NCI-H2107 treated with DMSO at 0.1 percent for 48 hours (cell line): Measurements from ENCODE around the gene ZNF513.
A peak's percentile ranks its signal among the peaks of the same experiment; 100 is the strongest.

ENCODE experiments used
- DNase-seq: peaks from one replicate; lab custom pipeline; 2025; ENCODE audit not compliant: unreplicated experiment; lab: John Stamatoyannopoulos, UW

ZNF513 gene

DNA sequence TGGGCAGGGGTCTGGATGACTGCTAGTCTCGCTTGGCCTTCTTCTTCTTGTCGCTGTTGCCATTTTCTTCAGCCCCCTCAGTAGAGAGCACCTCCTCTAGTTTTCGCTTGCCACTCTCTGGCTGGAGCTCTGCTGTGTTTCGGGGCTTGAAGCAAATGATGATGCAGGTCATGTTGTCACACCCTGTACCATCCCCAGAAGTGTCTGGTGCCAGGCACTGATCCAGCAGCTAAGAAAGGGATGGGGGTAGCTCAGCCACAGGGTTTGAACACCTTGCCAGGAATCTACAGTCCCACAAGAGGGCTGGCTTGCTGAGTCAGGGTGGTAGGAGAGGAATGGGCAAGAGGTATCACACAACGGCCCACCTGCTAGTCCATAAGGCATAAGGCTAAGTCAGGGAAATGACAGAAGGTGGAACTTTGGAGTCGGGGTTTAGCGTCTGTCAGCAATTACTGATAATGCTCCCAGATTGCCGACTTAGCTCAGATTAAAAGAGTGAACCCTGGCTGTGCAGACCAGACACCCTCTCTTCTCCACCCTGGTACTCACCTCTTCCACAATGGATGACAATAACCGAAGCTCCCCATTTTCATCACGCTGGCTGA, 1.1 kb upstream of the ZNF513 start:
- no peak for DNase-seq

DNA sequence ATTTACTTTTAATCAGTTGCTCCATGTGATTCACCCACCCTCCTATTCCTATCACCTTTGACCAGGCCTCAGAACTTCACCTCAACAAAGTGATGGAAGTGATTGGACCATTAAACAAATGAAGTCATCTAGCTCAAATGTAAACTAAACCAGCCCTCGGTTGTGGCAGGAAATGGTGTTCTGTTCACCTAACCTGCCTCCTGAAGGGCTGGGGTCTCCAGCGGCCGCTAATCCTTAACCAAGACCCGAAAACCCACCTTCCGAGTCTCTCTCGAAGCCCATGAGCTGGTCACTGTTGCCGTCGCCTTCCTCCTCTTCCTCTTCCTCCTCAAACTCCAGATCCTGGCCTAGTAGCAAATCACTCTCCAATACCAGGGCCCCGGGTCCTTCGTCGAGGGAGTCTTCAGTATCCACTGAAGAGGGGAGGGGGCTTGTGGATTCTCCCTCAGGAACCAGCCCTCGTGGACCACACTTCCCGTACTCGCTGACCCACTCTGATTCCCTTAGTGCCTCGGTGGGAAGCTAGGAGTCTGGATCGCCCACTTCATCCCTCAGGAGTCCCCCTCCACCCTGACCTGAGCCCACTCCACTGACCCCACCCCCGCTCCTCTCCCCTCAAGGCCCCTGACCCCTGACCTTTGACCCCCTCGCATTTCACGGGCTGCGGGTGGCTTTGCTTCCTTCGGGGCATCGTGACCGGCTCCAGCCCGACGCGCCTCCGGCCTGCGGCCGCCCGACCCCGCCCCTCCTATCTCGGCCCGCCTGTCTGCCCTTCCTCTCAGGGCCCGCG, 503 bp downstream of the ZNF513 start:
- DNase-seq: no peak

DNA sequence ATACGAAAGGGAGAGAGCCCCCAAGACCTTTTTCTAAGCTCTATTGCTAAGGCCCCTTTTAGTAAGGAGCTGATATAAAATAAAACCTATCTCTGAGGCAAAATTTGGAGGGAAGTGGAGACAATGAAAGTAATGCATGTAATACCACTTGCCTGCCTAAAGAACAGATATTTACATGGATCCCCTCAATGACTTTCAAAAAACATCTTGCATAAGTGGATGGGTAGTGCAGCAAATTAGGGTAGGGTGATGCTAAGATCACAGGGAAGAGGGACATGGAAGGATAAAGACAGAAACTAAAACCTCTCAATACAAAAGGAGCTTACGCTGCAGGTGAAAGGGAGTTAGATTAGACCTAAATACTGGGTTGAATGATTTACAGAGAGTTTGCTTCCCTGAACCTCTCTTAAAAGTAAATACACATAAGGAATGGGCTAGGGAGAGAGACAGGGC, 1.1 kb downstream of the ZNF513 start:
- DNase-seq: no peak

DNA sequence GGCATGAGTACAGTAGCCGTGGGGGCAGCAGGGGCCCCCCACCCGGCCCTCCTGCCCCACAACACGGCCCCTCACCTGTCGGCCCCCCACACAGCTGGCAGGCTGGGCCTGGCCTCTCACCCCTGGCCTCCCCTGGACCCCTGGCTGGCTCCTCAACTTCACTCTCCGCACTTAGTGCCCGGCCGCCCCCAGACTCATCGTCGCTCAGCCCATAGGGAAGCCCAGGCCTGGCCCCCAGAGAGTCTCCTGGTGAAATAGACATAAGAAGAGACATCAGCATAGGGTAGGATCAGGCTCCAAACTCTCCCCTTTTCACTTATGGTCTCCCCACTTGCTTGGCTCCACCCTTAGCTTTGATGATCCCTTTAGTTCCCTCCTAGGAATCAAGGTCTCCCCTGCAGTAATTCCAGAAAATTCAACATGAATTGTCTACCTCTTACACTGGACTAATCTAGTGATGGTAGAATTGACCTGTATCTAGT, 1.7 kb downstream of the ZNF513 start:
- no peak for DNase-seq

DNA sequence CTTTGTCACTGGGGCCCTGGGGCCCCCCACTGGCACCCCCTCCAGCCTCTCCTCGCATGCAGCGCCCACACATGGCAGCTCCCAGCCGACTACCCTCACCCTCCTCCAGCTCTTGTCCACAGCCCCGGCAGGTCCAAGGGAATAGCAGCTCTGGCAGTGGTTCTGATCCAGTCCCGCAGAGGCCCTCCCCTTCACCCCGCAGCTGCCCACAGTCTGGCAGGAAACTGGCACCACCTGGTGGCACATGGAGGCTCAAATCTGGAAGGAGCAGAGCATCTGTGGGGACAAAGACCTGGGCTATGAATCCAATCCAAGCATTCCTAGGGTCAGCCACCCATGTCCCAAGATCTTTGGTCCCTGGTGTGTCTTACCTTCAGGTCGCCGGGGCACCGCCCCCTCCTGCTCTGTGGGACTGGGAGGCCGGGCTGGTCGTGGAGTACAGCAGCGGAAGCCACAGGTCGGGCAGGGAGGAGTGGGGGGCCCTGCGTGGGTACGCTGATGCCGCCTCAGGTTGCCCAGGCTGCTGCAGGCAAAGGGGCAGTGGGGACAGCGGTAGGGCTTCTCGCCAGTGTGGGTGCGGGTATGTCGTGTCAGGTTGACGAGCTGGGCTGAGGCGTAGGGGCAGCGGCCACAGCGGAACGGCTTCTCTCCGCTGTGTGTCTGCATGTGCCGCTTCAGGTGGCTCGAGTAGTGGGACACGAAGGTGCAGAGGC, 2.3 kb downstream of the ZNF513 start:
- DNase-seq: no peak

DNA sequence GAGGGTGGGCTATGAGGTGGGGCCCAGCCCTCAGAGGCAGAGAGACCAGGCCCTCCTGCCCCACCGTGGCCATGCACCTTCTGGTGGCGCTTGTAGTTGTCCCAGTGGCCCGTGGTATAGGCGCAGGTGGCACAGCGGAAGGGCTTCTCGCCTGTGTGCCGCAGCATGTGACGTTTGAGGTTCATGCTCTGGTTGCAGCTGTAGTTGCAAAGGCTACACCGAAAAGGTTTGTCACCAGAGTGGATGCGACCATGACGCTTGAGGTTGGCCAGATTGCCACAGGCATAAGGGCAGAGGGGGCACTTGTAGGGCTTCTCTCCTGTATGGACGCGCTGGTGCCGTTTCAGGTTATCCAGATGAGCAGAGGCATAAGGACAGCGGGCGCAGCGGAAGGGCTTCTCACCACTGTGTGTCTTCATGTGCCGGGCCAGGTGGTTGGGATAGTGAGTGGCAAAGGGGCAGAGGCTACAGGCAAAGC, 2.9 kb downstream of the ZNF513 start:
- DNase-seq: no peak

DNA sequence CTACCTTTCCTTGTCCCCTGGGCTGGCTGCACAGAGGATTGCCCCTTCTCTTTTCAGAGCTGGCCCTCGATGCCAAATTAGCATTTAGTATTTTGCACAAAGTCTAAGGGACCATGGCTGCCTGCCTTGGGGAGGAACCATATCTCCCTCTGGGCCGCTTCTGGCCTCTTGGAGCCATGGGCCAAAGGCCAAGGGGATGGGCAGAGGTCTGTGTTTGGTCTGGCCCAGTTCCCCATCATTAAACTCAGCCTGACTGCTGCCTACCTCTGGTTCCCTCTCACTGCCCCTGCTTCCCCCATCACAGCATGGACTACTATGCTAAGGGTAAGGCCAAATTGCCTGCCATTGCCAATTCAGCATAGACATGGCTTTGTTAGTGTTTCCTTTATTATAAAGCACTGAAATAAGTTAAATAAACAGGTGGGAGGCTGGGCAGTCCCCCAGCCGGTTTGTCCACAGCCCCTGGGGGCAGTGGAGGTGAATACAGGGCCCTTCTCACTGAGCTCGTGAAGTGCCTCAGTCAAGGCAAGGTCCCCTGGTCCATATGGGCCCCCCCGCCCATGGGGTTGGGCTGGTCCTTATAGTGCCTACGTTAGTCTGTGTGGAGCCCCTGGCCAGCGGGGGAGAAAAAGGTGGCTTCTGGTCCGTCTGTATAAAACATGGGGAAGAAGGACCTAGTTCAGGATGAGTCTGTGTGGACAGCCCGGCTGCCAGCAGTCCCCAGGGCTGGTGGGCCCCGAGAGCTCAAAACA, 3.5 kb downstream of the ZNF513 start:
- no peak for DNase-seq

DNA sequence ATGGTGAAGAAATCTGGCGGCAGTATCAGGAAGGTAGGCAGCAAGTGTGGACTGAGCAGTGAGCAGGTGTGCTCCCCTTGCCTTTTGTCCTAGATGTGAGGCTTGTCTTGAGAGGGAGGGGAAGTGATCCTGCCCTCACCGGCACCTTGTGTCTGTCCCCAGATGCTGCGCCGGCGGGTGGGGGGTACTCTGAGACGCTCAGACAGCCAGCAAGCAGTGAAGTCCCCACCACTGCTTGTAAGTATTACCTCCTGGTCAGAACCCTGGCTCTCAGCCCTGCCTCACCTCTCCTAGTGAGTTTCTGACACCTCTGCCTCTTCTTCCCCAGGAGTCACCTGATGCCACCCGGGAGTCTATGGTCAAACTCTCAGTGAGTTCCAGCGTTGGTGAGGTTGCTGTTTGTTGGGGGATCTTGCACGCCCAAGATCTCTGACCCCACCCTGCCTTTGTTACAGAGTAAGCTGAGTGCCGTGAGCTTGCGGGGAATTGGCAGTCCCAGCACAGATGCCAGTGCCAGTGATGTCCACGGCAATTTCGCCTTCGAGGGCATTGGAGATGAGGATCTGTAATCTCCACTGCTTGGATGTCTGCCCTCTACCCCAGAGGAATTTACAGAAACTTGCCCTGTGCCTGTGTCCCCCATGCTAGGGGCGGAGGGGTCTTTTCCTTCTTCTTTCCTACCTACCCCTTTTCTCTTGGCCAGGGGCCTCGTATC, 4.2 kb downstream of the ZNF513 start:
- no peak for DNase-seq

DNA sequence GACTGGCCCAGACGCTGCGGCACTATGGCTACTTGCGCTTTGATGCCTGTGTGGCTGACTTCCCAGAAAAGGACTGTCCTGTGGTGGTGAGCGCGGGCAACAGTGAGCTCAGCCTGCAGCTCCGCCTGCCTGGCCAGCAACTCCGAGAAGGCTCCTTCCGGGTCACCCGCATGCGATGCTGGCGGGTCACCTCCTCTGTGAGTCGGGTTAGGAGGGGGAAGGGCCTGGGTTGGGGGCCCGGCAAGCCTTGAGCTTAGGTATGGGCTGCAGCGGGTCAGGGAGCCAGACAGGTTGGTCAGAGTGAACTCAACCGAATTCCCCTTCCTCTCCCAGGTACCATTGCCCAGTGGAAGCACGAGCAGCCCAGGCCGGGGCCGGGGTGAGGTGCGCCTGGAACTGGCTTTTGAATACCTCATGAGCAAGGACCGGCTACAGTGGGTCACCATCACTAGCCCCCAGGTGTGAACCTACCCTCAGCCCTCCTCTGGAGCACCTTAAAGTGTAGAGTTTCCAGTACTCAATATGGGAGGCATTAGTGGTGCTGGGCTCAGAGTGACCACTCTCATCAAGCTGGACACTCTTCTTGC, 4.9 kb downstream of the ZNF513 start:
- DNase-seq: no peak

DNA sequence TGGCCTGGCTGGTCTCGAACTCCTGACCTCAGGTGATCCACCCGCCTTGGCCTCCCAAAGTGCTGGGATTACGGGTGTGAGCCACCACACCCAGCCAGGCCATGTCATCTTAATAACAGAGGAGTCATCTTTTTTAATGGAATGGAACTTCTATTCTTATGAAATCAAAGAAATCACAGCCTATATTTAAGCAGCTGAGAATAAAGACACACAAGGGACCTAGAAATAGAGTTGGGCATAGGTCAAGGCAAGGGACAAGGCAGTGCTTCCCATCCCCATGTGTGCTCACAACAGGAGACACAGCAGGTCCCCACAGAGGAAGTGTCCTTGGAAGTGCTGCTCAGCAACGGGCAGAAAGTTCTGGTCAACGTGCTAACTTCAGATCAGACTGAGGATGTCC, 7.0 kb downstream of the ZNF513 start:
- DNase-seq: no peak

DNA sequence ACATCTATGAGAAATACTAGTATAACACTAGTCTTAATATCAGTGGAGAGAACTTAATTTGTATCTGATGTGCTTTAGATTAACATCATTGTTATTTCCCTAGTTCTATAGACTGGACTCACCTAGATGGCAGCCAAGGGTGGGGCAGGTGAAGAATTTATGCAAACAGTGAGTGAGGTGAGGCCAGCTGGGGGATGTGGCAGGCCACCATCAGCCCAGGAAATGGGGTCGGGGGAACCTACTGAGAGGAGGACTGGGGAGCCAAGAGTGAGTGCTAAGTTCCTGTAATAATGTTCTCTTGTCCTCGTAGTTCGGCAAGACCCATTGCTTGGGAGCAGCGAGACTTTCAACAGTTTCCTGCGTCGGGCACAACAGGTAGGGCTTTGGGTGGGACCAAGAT, 7.6 kb downstream of the ZNF513 start:
- DNase-seq: no peak

DNA sequence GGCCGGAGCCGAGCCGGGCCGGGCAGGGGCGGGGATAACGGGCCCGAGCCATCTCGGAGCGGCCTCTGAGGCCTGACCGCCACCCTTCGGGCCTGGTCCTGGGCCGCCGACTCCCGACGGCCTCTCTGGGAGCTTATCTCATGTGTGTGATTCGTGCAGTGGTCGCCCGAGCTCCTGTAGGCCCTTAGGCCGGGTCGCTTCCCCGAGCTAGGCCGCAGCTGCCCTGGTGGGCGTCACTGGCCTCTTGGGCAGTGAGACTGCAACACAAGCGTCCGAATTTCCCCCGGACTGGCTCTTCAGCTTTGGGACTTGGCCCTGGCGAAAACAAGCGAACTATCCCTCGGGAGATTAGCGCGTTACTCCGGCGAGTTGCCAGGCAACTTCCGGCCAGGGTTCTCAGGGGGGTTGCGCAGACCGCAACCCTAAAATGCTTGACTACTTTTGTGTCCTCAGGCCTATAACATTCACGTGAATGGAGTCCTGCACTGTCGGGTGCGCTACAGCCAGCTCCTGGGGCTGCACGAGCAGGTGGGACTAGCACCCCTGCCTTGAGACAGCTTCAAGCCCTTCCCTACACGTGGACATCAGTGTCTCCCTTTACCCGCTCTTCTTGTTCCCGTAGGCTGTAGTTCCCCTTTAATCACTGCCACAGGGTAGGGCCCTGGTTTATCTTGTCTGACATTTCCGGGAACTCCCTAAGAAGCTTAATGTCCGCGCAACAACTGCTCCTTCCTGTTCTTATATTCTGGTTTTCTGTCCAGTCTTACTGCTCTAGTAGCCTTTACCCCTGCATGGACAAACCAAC, 9.5 kb downstream of the ZNF513 start:
- no peak for DNase-seq

DNA sequence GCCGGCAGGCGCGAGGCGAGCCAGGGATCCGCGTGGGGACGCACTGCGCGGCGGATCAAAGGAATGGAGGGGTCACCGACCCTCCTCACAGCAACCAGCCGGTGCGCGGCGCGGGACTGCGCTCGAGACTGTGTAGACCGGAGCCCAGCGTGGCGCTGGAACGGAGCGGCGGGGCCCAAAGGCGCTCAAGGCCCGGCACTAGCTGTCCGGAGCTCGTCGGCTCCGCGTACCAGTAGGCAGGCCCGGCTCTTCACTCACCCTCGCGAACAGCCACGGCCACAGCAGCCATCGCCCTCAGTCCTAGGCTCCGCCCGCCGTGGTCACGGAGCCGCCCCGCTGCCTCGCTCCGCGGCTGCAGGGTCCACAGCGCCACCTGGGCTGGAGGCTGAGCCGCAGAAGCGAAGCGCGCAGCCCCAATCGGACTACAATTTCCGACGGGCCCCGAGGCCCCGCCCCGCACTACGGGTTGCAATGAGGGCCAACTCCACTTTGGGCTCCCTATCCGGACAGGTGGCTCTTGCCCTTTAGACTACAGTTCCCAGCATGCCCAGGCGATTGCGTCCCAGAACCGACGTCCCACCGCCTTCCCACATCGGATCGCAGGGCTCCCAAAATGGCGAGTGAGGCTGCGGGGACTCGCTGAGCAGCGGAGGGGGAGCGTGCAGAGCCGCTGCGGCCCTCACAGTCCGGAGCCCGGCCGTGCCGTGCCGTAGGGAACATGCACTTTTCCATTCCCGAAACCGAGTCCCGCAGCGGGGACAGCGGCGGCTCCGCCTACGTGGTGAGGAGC, 10.3 kb downstream of the ZNF513 start, which contains the start of the genes EIF2B4 and SNX17:
TSS of gene EIF2B4 (minus strand) at position 313 of the 790 bp plus-strand sequence. CDS start at position 289, 24 bp downstream.
TSS of gene SNX17 (plus strand) at position 591 of the 790 bp plus-strand sequence. CDS start at position 719, 128 bp downstream.
- peak; percentile 95 for DNase-seq

DNA sequence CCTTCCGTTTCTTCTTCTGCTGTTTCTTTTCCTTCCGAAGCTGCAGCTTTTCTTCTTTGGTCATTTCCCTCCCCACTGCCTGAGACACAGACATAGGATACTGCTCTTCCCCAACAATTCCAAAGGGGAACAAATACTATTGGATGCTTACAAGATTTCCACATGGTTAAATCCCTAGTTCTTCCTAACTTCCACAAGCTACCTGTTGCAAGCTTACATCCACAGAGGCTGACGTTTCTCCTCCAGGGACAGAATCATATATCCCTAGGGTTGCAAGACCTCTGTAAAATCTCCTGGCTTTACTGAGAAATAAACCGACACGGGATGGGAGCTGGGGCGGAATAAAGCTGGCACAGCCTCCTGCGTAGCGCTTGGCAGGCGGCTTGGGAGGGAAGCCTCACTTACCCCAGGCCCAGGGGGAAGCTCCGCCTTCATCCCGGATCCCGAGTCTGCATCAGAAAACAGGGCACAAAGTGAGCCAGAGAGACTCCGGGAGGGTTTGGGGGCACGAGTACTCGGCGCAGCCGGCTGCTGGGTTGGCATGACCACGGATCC, 11.0 kb downstream of the ZNF513 start:
- DNase-seq: no peak

DNA sequence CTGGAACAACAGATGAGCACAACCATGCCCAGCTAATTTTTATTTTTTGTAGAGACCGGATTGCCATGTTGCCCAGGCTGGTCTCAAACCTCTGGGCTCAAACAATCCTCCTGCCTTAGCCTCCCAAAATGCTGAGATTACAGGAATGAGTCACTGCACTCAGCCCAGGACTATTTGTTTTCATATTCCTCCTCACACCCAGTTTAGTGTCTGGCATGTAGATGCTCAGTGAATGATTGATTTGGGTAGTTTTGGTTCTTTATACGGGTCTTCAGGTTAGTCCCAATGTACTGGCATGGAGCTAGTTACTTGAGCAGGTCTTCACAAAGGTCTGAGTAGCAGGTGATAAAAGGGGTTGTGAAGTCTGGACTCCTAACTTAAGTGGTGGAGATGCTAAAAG, 16.6 kb downstream of the ZNF513 start:
- no peak for DNase-seq

DNA sequence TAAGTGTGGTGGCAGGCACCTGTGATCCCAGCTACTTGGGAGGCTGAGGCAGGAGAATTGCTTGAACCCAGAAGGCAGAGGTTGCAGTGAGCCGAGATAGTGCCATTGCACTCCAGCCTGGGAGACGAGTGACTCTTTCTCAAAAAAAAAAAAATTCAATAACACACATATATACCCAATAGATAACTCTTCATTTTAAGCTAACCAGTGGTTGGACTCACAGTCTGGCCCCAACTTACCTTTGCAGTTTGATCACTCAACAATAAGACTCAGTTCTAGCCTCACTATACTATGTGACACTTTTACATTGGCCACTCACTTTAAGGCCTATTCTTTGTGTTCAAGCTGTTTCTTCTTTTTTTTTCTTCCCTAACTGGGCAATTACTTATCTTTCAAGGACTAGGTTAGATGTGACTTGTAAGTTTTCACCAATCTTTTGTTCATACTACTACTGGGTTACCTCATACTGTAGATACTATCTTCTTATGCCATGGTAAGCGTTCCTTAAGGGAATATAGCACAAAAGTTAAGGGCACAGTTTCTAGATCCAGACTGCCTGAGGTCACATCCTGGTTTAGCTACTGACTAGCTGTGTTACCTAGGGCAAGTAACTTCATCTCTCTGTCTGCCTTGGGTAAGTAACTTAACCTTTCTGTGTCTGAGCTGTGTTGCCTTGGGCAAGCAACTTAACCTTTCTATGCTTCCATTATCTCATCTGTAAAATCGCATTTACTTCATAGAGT, 17.7 kb downstream of the ZNF513 start:
- DNase-seq: no peak
